M059J (cell line): ENCODE results near the gene COL27A1. TPM values are rescaled to one million over a fixed set of nuclear protein-coding genes. Genes with fewer than 3 reads are reported as not detected.

Source experiments
- DNase-seq: peaks from one replicate; pipeline ENCODE4 v3.0.0-alpha.2; 2012; ENCODE audit warnings: low read depth
- total RNA-seq: library from RNA; depleted of rRNA; stranded (reverse); fragments of >200 nt; shearing (Covaris generic); gene quantifications from 2 replicates; pipeline ENCODE4 v1.2.3, GENCODE V29; 2014

The COL27A1 gene
- total RNA-seq, 1 experiment from 2014 or later: 2.0 TPM

- DNase-seq: no peak
These were observed 130.9 kb downstream of the COL27A1 start for GRCh38 chr9:114286146-114286679.

GRCh38 chr9:114287001-114287762 is 131.8 kb downstream of the COL27A1 start:
- no peak for DNase-seq

GRCh38 chr9:114287763-114288192 is 132.4 kb downstream of the COL27A1 start:
- DNase-seq: no peak

- DNase-seq: peak; percentile 86
These were observed 133.1 kb downstream of the COL27A1 start for GRCh38 chr9:114288193-114289091.

GRCh38 chr9:114289106-114289505 is 133.8 kb downstream of the COL27A1 start:
- no peak for DNase-seq

GRCh38 chr9:114289571-114290481 is 134.5 kb downstream of the COL27A1 start:
- no peak for DNase-seq

- DNase-seq: no peak
These were observed 135.2 kb downstream of the COL27A1 start for GRCh38 chr9:114290561-114290986.

GRCh38 chr9:114291064-114291474 is 135.7 kb downstream of the COL27A1 start:
- DNase-seq: peak; percentile 64

- no peak for DNase-seq
These were observed 136.7 kb downstream of the COL27A1 start for GRCh38 chr9:114291886-114292590.

- no peak for DNase-seq
These were observed 139.3 kb downstream of the COL27A1 start for GRCh38 chr9:114294664-114295063.

- no peak for DNase-seq
These were observed 141.0 kb downstream of the COL27A1 start for GRCh38 chr9:114296338-114296737.

- no peak for DNase-seq
These were observed 144.2 kb downstream of the COL27A1 start for GRCh38 chr9:114299286-114300152.

- no peak for DNase-seq
These were observed 145.0 kb downstream of the COL27A1 start for GRCh38 chr9:114300153-114300845.

- no peak for DNase-seq
These were observed 145.8 kb downstream of the COL27A1 start for GRCh38 chr9:114300846-114301797.

GRCh38 chr9:114301798-114302565 is 146.6 kb downstream of the COL27A1 start:
- no peak for DNase-seq

- no peak for DNase-seq
These were observed 147.4 kb downstream of the COL27A1 start for GRCh38 chr9:114302727-114303126.

- no peak for DNase-seq
These were observed 148.2 kb downstream of the COL27A1 start for GRCh38 chr9:114303571-114303970.
